HG03457 (cell line): ENCODE results near the gene FOSB.

Experiments
- ATAC-seq: cut with Tn5 transposase; IDR thresholded peaks from one replicate; pipeline ENCODE4 v1.9.1; 2021; ENCODE audit warnings: moderate number of reproducible peaks; ENCODE audit not compliant: unreplicated experiment

Gene FOSB

GRCh38 chr19:45467115-45467455 lies 711 bp upstream of the FOSB start:
- ATAC-seq = no peak

GRCh38 chr19:45468159-45468651 lies 409 bp downstream of the FOSB start:
- ATAC-seq = no peak

- ATAC-seq = peak; percentile 8
Measured at GRCh38 chr19:45468803-45469131, 971 bp downstream of the FOSB start.

GRCh38 chr19:45469132-45469944 lies 1.5 kb downstream of the FOSB start:
- peak; percentile 47 for ATAC-seq

GRCh38 chr19:45469945-45470761 lies 2.4 kb downstream of the FOSB start:
- no peak for ATAC-seq

GRCh38 chr19:45470762-45471081 lies 2.9 kb downstream of the FOSB start:
- ATAC-seq = no peak

GRCh38 chr19:45471111-45471930 lies 3.5 kb downstream of the FOSB start:
- ATAC-seq = no peak

GRCh38 chr19:45471931-45472562 lies 4.3 kb downstream of the FOSB start:
- ATAC-seq = no peak

- ATAC-seq = no peak
Measured at GRCh38 chr19:45472563-45473366, 5.0 kb downstream of the FOSB start.

- no peak for ATAC-seq
Measured at GRCh38 chr19:45473367-45473681, 5.5 kb downstream of the FOSB start.

GRCh38 chr19:45473682-45474605 lies 6.1 kb downstream of the FOSB start:
- no peak for ATAC-seq

GRCh38 chr19:45474606-45475521 lies 7.1 kb downstream of the FOSB start:
- no peak for ATAC-seq

- no peak for ATAC-seq
Measured at GRCh38 chr19:45475537-45476291, 7.9 kb downstream of the FOSB start.

- no peak for ATAC-seq
Measured at GRCh38 chr19:45476304-45476703, 8.5 kb downstream of the FOSB start.

- no peak for ATAC-seq
Measured at GRCh38 chr19:45477186-45477585, 9.4 kb downstream of the FOSB start.

- ATAC-seq = no peak
Measured at GRCh38 chr19:45477713-45478453, 10.1 kb downstream of the FOSB start.
